HEK293T (cell line): ENCODE data around the gene ETF1.
"Not testable (repeated sequence)": the region's sequence is repeated elsewhere in the genome, so short reads cannot be mapped to it uniquely, and the experiment has no call there.

Experiments
- CTCF ChIA-PET: fragments of 350-600 bp; formaldehyde crosslinking; extraction: SDS; loops from one replicate; lab custom pipeline; 2021; ENCODE audit warnings: antibody characterized with exemption, inconsistent platforms; lab: Yijun Ruan, JAX
- POLR2A ChIA-PET: fragments of 350-600 bp; formaldehyde crosslinking; extraction: SDS; loops from one replicate; lab custom pipeline; 2020; ENCODE audit warnings: antibody characterized with exemption, inconsistent platforms; lab: Yijun Ruan, JAX
- DNase-seq: peaks from one replicate; pipeline ENCODE4 v3.0.0; 2012; ENCODE audit warnings: mixed read lengths; ENCODE audit errors: extremely low spot score
- ARNT ChIP-seq: fragments of 450-650 bp; IDR thresholded peaks from 2 replicates; pipeline ENCODE4 v1.6.1; 2017; ENCODE audit warnings: mild to moderate bottlenecking
- BHLHE40 ChIP-seq: fragments of 450-650 bp; IDR thresholded peaks from 2 replicates; pipeline ENCODE4 v1.6.1; 2016; ENCODE audit warnings: mild to moderate bottlenecking, moderate library complexity, borderline replicate concordance
- CTBP1 ChIP-seq: fragments of 450-650 bp; IDR thresholded peaks from 2 replicates; pipeline ENCODE4 v1.6.1; 2016; ENCODE audit warnings: borderline replicate concordance
- ELF4 ChIP-seq: fragments of 450-650 bp; IDR thresholded peaks from 2 replicates; pipeline ENCODE4 v1.6.1; 2017; ENCODE audit warnings: antibody characterized with exemption
- FOXA1 ChIP-seq: fragments of 450-650 bp; IDR thresholded peaks from 2 replicates; pipeline ENCODE4 v1.6.1; 2016; ENCODE audit warnings: mild to moderate bottlenecking
- FOXK2 ChIP-seq: fragments of 450-650 bp; IDR thresholded peaks from 2 replicates; pipeline ENCODE4 v1.6.1; 2016; ENCODE audit warnings: mild to moderate bottlenecking
- FOXM1 ChIP-seq: fragments of 450-650 bp; IDR thresholded peaks from 2 replicates; pipeline ENCODE4 v1.6.1; 2017; ENCODE audit warnings: mild to moderate bottlenecking, borderline replicate concordance
- HDGF ChIP-seq: fragments of 450-650 bp; IDR thresholded peaks from 2 replicates; pipeline ENCODE4 v1.6.1; 2017; ENCODE audit warnings: antibody characterized with exemption, borderline replicate concordance
- L3MBTL2 ChIP-seq: fragments of 450-650 bp; conservative IDR thresholded peaks from 2 replicates; pipeline ENCODE4 v1.6.1; 2016; ENCODE audit warnings: mild to moderate bottlenecking
- LEF1 ChIP-seq: fragments of 450-650 bp; IDR thresholded peaks from 2 replicates; pipeline ENCODE4 v1.6.1; 2017; ENCODE audit warnings: mild to moderate bottlenecking, borderline replicate concordance
- NFRKB ChIP-seq: fragments of 450-650 bp; IDR thresholded peaks from 2 replicates; pipeline ENCODE4 v1.6.1; 2016; ENCODE audit warnings: mild to moderate bottlenecking, moderate library complexity
- PKNOX1 ChIP-seq: fragments of 450-650 bp; IDR thresholded peaks from 2 replicates; pipeline ENCODE4 v1.6.1; 2016
- SP1 ChIP-seq: fragments of 450-650 bp; IDR thresholded peaks from 2 replicates; pipeline ENCODE4 v1.6.1; 2017
- SUZ12 ChIP-seq: fragments of 450-650 bp; IDR thresholded peaks from 2 replicates; pipeline ENCODE4 v1.6.1; 2016; ENCODE audit warnings: mild to moderate bottlenecking
- TARDBP ChIP-seq: fragments of 450-650 bp; IDR thresholded peaks from 2 replicates; pipeline ENCODE4 v1.6.1; 2016
- ZNF384 ChIP-seq: fragments of 450-650 bp; IDR thresholded peaks from 2 replicates; pipeline ENCODE4 v1.6.1; 2016

Gene ETF1

GRCh38 chr5:138489683-138490061, 53.4 kb downstream of the ETF1 start:
- ChIA-PET CTCF (interaction anchor here (0.6 to 0.8 kb wide), 2 partner anchors 25 to 37 kb away, joined by 3 to 6 read pairs; partner anchors contain the start of gene EGR1), POLR2A (interaction anchor here (0.8 to 1.8 kb wide), 5 partner anchors 10 to 152 kb away, joined by 3 to 8 read pairs (median 3); partner anchors contain the start of genes EGR1 and FAM53C)
- TF ChIP-seq SUZ12 = no peak
- no peak for TF ChIP-seq ARNT
- no peak for TF ChIP-seq NFRKB
- TF ChIP-seq PKNOX1 = no peak
- TF ChIP-seq FOXM1 = no peak
- TF ChIP-seq ZNF384 = no peak
- no peak for TF ChIP-seq L3MBTL2
- TF ChIP-seq FOXA1 = no peak
- no peak for TF ChIP-seq ELF4
- no peak for TF ChIP-seq CTBP1
- no peak for TF ChIP-seq LEF1
- no peak for TF ChIP-seq SP1
- no peak for TF ChIP-seq BHLHE40
- no peak for TF ChIP-seq FOXK2
- no peak for DNase-seq

GRCh38 chr5:138488481-138488945, 54.5 kb downstream of the ETF1 start:
- TF ChIP-seq ELF4 = no peak
- no peak for TF ChIP-seq NFRKB
- TF ChIP-seq SUZ12 = no peak
- TF ChIP-seq BHLHE40 = no peak
- no peak for TF ChIP-seq FOXK2
- no peak for TF ChIP-seq LEF1
- no peak for TF ChIP-seq CTBP1
- no peak for TF ChIP-seq FOXA1
- TF ChIP-seq ZNF384 = no peak
- no peak for TF ChIP-seq SP1
- TF ChIP-seq L3MBTL2 = no peak
- TF ChIP-seq ARNT = no peak
- CTCF ChIA-PET = no interaction called here
- POLR2A ChIA-PET = no interaction called here
- no peak for DNase-seq

GRCh38 chr5:138482638-138483037, 60.4 kb downstream of the ETF1 start:
- POLR2A ChIA-PET = no interaction called here
- CTCF ChIA-PET = interaction anchor here (0.6 to 1.6 kb wide), 2 partner anchors 21 to 24 kb away, joined by 3 to 4 read pairs; no protein-coding TSS in a partner anchor
- DNase-seq = no peak
- TF ChIP-seq ARNT (no peak), NFRKB (no peak), ZNF384 (no peak), PKNOX1 (no peak), FOXM1 (no peak), SP1 (no peak), LEF1 (no peak), SUZ12 (no peak), ELF4 (no peak), BHLHE40 (no peak), CTBP1 (no peak)

GRCh38 chr5:138476918-138477317, 66.1 kb downstream of the ETF1 start:
- DNase-seq = no peak
- TF ChIP-seq CTBP1 (no peak), FOXM1 (no peak), PKNOX1 (no peak), ARNT (no peak), TARDBP (no peak), FOXA1 (no peak), BHLHE40 (no peak), SP1 (no peak), ZNF384 (no peak), L3MBTL2 (no peak), SUZ12 (no peak), ELF4 (no peak)
- ChIA-PET CTCF (no interaction called here), POLR2A (no interaction called here)

GRCh38 chr5:138473151-138473550, 69.9 kb downstream of the ETF1 start:
- DNase-seq = not testable (repeated sequence)
- CTCF ChIA-PET = interaction anchor here (0.9 kb wide), 2 partner anchors 8 to 10 kb away, joined by 3 read pairs; no protein-coding TSS in a partner anchor
- POLR2A ChIA-PET = interaction anchor here (0.5 kb wide), 1 partner anchor 17 kb away, joined by 3 read pairs; no protein-coding TSS in a partner anchor

- CTCF ChIA-PET = no interaction called here
- no peak for DNase-seq
- TF ChIP-seq ELF4 (no peak), ARNT (no peak), NFRKB (no peak), HDGF (no peak), FOXM1 (no peak), BHLHE40 (no peak), TARDBP (no peak)
- POLR2A ChIA-PET = no interaction called here
Observed at GRCh38 chr5:138472353-138472752, 70.7 kb downstream of the ETF1 start.

- CTCF ChIA-PET = no interaction called here
- DNase-seq = no peak
- TF ChIP-seq L3MBTL2 = no peak
- TF ChIP-seq TARDBP = no peak
- POLR2A ChIA-PET = no interaction called here
Observed at GRCh38 chr5:138471052-138471361, 72.0 kb downstream of the ETF1 start.
